Parathyroid adenoma (tissue), 2 donors: Measurements from ENCODE around the gene KCTD1.

ENCODE experiments used
- H2AFZ ChIP-seq: fragments of 300-600 bp; sonication (generic); one replicate; pipeline ENCODE4 v1.7.0; 2017; ENCODE audit warnings: antibody characterized with exemption, mild to moderate bottlenecking
- H3K27ac ChIP-seq: fragments of 300-600 bp; sonication (generic); one replicate; pipeline ENCODE4 v1.7.0; 2017
- H3K27me3 ChIP-seq: fragments of 300-600 bp; sonication (generic); one replicate; pipeline ENCODE4 v1.7.0; 2017; ENCODE audit warnings: low read length; ENCODE audit not compliant: control insufficient read depth, insufficient read depth
- H3K36me3 ChIP-seq: fragments of 300-600 bp; sonication (generic); one replicate; pipeline ENCODE4 v1.7.0; 2017; ENCODE audit warnings: low read length; ENCODE audit not compliant: control insufficient read depth, insufficient read depth
- H3K4me1 ChIP-seq: fragments of 300-600 bp; sonication (generic); one replicate; pipeline ENCODE4 v1.7.0; 2017; ENCODE audit warnings: control low read depth
- H3K4me2 ChIP-seq: fragments of 300-600 bp; sonication (generic); one replicate; pipeline ENCODE4 v1.7.0; 2017; ENCODE audit warnings: low read length
- H3K4me3 ChIP-seq: fragments of 300-600 bp; sonication (generic); one replicate; pipeline ENCODE4 v1.7.0; 2017; ENCODE audit warnings: low read depth, low read length
- H3K79me2 ChIP-seq: fragments of 300-600 bp; sonication (generic); one replicate; pipeline ENCODE4 v1.7.0; 2017; ENCODE audit warnings: control low read depth
- H3K9ac ChIP-seq: fragments of 300-600 bp; sonication (generic); one replicate; pipeline ENCODE4 v1.7.0; 2017; ENCODE audit warnings: mild to moderate bottlenecking
- H3K9me3 ChIP-seq: fragments of 300-600 bp; sonication (generic); one replicate; pipeline ENCODE4 v1.7.0; 2017; ENCODE audit warnings: low read length; ENCODE audit not compliant: control insufficient read depth
- CTCF ChIP-seq: fragments of 300-600 bp; sonication (generic); IDR thresholded peaks from one replicate; pipeline ENCODE4 v1.7.0; 2017; ENCODE audit warnings: antibody characterized with exemption, mild to moderate bottlenecking
- donor health status: primary hyperparathyroidism.

KCTD1 gene

GRCh38 chr18:26457195-26457594 is 91.2 kb downstream of the KCTD1 start:
- Histone ChIP-seq H3K9me3 (no peaks in the 10 kb centered on the region), H3K9ac (no peak overlapping the region), H2AFZ (no peak overlapping the region), H3K79me2 (no peaks in the 10 kb centered on the region), H3K36me3 (no peaks in the 10 kb centered on the region), H3K4me2 (no peak overlapping the region), H3K27ac (no peak overlapping the region), H3K27me3 (no peaks in the 10 kb centered on the region), H3K4me3 (no peak overlapping the region), H3K4me1 (peaks cover 2% of the 10 kb centered on the region)
- TF ChIP-seq CTCF: no peak

- Histone ChIP-seq H3K27ac (no peak overlapping the region), H3K4me1 (peaks cover 2% of the 10 kb centered on the region), H3K36me3 (no peaks in the 10 kb centered on the region), H3K27me3 (no peaks in the 10 kb centered on the region), H3K4me3 (no peak overlapping the region), H3K4me2 (no peak overlapping the region), H2AFZ (no peak overlapping the region), H3K9me3 (no peaks in the 10 kb centered on the region), H3K9ac (no peak overlapping the region), H3K79me2 (no peaks in the 10 kb centered on the region)
- no peak for TF ChIP-seq CTCF
Observed at GRCh38 chr18:26456070-26456491, 92.3 kb downstream of the KCTD1 start.

GRCh38 chr18:26455639-26456038 is 92.7 kb downstream of the KCTD1 start:
- Histone ChIP-seq H3K4me1 (no peaks in the 10 kb centered on the region), H3K27ac (no peak overlapping the region)
- TF ChIP-seq CTCF: no peak

GRCh38 chr18:26454616-26455015 is 93.7 kb downstream of the KCTD1 start:
- Histone ChIP-seq H3K4me3 (no peak overlapping the region), H3K9ac (no peak overlapping the region), H2AFZ (no peak overlapping the region), H3K79me2 (no peaks in the 10 kb centered on the region), H3K27me3 (no peaks in the 10 kb centered on the region), H3K27ac (no peak overlapping the region), H3K4me2 (no peak overlapping the region), H3K9me3 (no peaks in the 10 kb centered on the region), H3K36me3 (no peaks in the 10 kb centered on the region), H3K4me1 (no peaks in the 10 kb centered on the region)
- TF ChIP-seq CTCF: no peak

More at GRCh38 chr18:26455639-26456038, 92.7 kb downstream of the KCTD1 start:
- Histone ChIP-seq H3K79me2 (no peaks in the 10 kb centered on the region), H3K4me3 (no peak overlapping the region), H3K36me3 (no peaks in the 10 kb centered on the region), H3K4me2 (no peak overlapping the region), H3K9me3 (no peaks in the 10 kb centered on the region), H2AFZ (no peak overlapping the region), H3K27me3 (no peaks in the 10 kb centered on the region), H3K9ac (no peak overlapping the region)

GRCh38 chr18:26454192-26454591 is 94.2 kb downstream of the KCTD1 start:
- no peaks in the 10 kb centered on the region for H3K4me1 ChIP-seq
- H3K79me2 ChIP-seq: no peaks in the 10 kb centered on the region
- TF ChIP-seq CTCF: no peak

More at GRCh38 chr18:26454192-26454591, 94.2 kb downstream of the KCTD1 start:
- Histone ChIP-seq H3K4me3 (no peak overlapping the region), H3K27ac (no peak overlapping the region), H3K9ac (no peak overlapping the region), H3K27me3 (no peaks in the 10 kb centered on the region), H3K9me3 (no peaks in the 10 kb centered on the region), H2AFZ (no peak overlapping the region), H3K36me3 (no peaks in the 10 kb centered on the region), H3K4me2 (no peak overlapping the region)
